Measurements from ENCODE around the gene OR13C5.
A peak's percentile ranks its signal among the peaks of the same experiment; 100 is the strongest.
"Not testable (repeated sequence)": the region's sequence is repeated elsewhere in the genome, so short reads cannot be mapped to it uniquely, and the experiment has no call there.

The OR13C5 gene

GRCh38 chr9:104606152-104606551 lies 6.9 kb upstream of the OR13C5 start:
- no peak overlapping the region for H3K4me3 ChIP-seq (ENCODE audit: low read length)
- TF ChIP-seq CTCF (conservative IDR thresholded peaks at IDR 0.05; ENCODE audit: low read depth, low read length), result no peak
- DNase-seq (ENCODE audit: low read depth), result peak; percentile 63

GRCh38 chr9:104605527-104605926 lies 6.3 kb upstream of the OR13C5 start, which contains the start of gene OR13C2:
TSS of gene OR13C2 (minus strand) at chr9:104605627. CDS start at chr9:104605627, 0 bp downstream.
- not testable (repeated sequence) for H3K4me3 ChIP-seq (ENCODE audit: low read length); DNase-seq (ENCODE audit: low read depth)

- no peak for TF ChIP-seq CTCF (conservative IDR thresholded peaks at IDR 0.05; ENCODE audit: low read depth, low read length)
Observed at GRCh38 chr9:104604801-104605200, 5.6 kb upstream of the OR13C5 start.

DNA sequence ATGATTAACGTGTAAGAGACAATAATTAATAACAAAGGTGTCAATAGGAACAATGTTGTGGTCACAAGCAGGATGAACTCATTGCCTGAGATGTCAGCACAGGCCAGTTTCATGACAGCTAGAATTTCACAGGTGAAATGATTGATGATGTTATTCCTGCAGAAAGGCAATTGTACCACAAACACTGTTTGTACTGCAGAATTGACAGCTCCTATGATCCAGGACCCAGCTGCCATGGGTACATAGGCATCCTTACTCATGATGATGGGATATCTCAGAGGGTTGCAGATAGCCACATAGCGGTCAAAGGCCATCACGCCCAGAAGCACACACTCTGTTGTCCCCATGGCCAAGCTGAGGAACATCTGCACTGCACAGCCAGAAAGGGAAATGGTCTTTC lies 464 bp downstream of the OR13C5 start:
- DNase-seq (ENCODE audit: low read depth); H3K4me3 ChIP-seq (ENCODE audit: low read length): not testable (repeated sequence)

More at GRCh38 chr9:104604801-104605200, 5.6 kb upstream of the OR13C5 start:
- H3K4me3 ChIP-seq (ENCODE audit: low read length), result no peak overlapping the region
- no peak for DNase-seq (ENCODE audit: low read depth)

GRCh38 chr9:104589626-104590025 lies 9.6 kb downstream of the OR13C5 start:
- H3K4me3 ChIP-seq (ENCODE audit: low read length), result no peak overlapping the region
- TF ChIP-seq CTCF (conservative IDR thresholded peaks at IDR 0.05; ENCODE audit: low read depth, low read length), result no peak
- no peak for DNase-seq (ENCODE audit: low read depth)

DNA sequence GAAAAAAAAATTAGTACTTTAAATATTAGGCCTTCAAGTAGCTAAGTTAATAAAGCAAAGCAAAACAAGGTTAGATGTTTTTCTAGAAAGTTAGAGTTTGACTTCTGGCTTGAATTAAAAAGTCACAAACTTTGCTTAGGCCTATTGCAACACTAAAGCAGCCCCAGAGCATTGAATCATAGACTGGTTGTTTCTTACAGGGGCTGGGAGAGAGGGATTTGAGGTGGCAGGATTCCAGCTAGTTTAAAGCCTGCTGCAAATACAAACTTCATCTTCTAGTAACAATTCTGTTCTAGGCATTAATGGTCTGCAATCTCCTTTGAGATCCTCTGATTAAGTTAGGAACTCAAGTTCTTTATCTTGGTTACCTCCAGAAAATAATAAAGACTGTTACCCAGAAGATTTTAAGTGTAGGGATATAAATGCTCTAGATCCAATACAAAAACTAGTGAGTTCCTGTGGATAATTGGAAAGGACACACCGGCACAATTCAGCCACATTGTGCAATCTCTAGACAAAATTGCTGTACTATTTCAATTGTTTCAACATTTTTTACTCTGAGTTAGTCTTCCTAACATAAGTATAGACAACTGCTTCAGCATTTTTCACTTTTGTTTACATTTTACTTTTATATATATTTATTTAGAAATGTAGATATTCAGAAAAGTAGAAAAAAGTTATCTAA lies 12.6 kb downstream of the OR13C5 start:
- no peak for TF ChIP-seq CTCF (conservative IDR thresholded peaks at IDR 0.05; ENCODE audit: low read depth, low read length)
- DNase-seq (ENCODE audit: low read depth), result peak; percentile 61
- no peak overlapping the region for H3K4me3 ChIP-seq (ENCODE audit: low read length)

- no peak overlapping the region for H3K4me3 ChIP-seq (ENCODE audit: low read length)
- TF ChIP-seq CTCF (conservative IDR thresholded peaks at IDR 0.05; ENCODE audit: low read depth, low read length), result no peak
- DNase-seq (ENCODE audit: low read depth), result no peak
Observed at GRCh38 chr9:104580562-104580961, 18.7 kb downstream of the OR13C5 start.

- DNase-seq (ENCODE audit: low read depth), result no peak
- TF ChIP-seq CTCF (conservative IDR thresholded peaks at IDR 0.05; ENCODE audit: low read depth, low read length), result no peak
- no peak overlapping the region for H3K4me3 ChIP-seq (ENCODE audit: low read length)
Observed at GRCh38 chr9:104577263-104577662, 21.9 kb downstream of the OR13C5 start.
